ENCODE measurements around the gene SAP130.

SAP130 gene

DNA sequence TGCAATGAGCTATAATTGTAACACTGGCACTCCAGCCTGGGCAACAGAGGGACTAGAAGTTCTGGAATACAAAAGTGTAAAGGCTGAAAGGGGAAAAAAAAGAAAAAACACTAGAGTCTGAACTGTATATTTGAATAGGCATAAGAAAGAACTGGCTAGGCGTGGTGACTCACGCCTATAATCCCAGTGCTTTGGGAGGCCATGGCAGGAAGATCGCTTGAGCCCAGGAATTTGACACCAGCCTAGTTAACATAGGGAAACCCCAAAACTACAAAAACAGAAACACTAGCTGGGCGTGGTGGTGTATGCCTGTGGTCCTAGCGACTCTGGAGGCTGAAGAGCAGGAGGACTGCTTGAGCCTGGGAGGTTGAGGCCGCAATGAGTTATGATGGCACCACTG, 70.6 kb downstream of the SAP130 start:
- no peaks in the 10 kb centered on the region for H4K20me1 ChIP-seq (ENCODE audit: insufficient read depth, low read length, poor library complexity, severe bottlenecking)
- H3K9me3 ChIP-seq (ENCODE audit: insufficient read depth, low read depth, low read length) = no peaks in the 10 kb centered on the region
- H3F3A ChIP-seq (ENCODE audit: low read depth) = no peaks in the 10 kb centered on the region
- H3K79me2 ChIP-seq (ENCODE audit: insufficient read depth, low read length) = no peaks in the 10 kb centered on the region
- H3K36me3 ChIP-seq (ENCODE audit: insufficient read depth, low read length) = peaks cover 54% of the 10 kb centered on the region
- H3K4me1 ChIP-seq (ENCODE audit: insufficient read depth, low read length, poor library complexity, severe bottlenecking) = no peaks in the 10 kb centered on the region
- H2AFZ ChIP-seq (ENCODE audit: low read length) = no peak overlapping the region
- no peaks in the 10 kb centered on the region for H3K27me3 ChIP-seq (ENCODE audit: insufficient read depth, low read length, poor library complexity, severe bottlenecking)
- no peak overlapping the region for H3K4me3 ChIP-seq (ENCODE audit: low read length, poor library complexity, severe bottlenecking)
- no peak overlapping the region for H3K4me2 ChIP-seq (ENCODE audit: low read depth, low read length, poor library complexity, severe bottlenecking)
- no peak for TF ChIP-seq CTCF (conservative IDR thresholded peaks at IDR 0.05; ENCODE audit: low read length)
- no peak for TF ChIP-seq EZH2phosphoT487 (IDR thresholded peaks at IDR 0.05; ENCODE audit: borderline replicate concordance)
- no peak overlapping the region for H3K9ac ChIP-seq (ENCODE audit: low read depth, low read length, poor library complexity, severe bottlenecking)
- no peaks in the 10 kb centered on the region for H3K9me2 ChIP-seq (replicated peaks; ENCODE audit: low read depth, low read length)

DNA sequence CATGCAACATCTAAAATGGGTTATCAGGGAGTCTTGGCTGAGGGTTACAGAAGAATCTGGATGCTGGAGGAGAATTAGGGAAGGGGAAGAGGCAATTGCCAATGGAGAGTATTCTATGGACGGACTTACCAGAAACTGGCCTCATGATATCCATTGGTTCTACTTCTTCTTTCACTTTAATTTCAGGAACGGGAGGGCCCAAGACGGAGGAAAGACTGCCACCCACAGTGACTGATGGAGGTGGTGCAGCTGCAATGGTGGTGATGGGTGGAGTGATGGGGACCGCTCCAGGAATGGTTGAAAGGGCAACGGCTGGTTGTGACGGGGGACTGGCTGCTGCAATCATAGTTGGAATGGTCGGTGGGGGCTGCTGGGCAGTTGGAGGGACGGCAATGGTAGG, 73.0 kb downstream of the SAP130 start:
- H3K9me2 ChIP-seq (replicated peaks; ENCODE audit: low read depth, low read length) = no peaks in the 10 kb centered on the region

DNA sequence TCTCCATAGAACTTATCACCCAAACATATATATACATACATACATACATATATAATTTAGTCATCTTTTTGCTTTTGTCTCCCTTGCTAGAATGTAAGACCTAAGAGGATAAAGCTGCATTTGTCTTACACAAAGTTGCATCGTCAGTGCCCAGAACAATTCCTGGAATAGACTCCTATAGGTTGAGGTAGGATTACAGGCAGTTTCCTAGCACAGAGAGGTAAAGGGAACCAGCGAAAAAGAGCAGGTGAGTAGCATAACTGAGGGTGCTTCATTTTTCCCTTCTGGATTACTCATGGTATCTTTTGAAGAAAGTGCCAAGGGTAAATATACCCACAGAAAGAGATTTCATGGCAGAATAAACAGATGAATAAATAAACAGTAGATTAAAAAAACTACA, 74.0 kb downstream of the SAP130 start:
- H2AFZ ChIP-seq (ENCODE audit: low read length) = no peak overlapping the region
- no peaks in the 10 kb centered on the region for H4K20me1 ChIP-seq (ENCODE audit: insufficient read depth, low read length, poor library complexity, severe bottlenecking)
- peaks cover 74% of the 10 kb centered on the region for H3K36me3 ChIP-seq (ENCODE audit: insufficient read depth, low read length)
- no peaks in the 10 kb centered on the region for H3K9me2 ChIP-seq (replicated peaks; ENCODE audit: low read depth, low read length)
- no peaks in the 10 kb centered on the region for H3K27me3 ChIP-seq (ENCODE audit: insufficient read depth, low read length, poor library complexity, severe bottlenecking)
- TF ChIP-seq CTCF (conservative IDR thresholded peaks at IDR 0.05; ENCODE audit: low read length) (no peak), EZH2phosphoT487 (IDR thresholded peaks at IDR 0.05; ENCODE audit: borderline replicate concordance) (no peak)
- no peak overlapping the region for H3K4me3 ChIP-seq (ENCODE audit: low read length, poor library complexity, severe bottlenecking)
- H3K79me2 ChIP-seq (ENCODE audit: insufficient read depth, low read length) = no peaks in the 10 kb centered on the region
- no peaks in the 10 kb centered on the region for H3F3A ChIP-seq (ENCODE audit: low read depth)
- no peaks in the 10 kb centered on the region for H3K9me3 ChIP-seq (ENCODE audit: insufficient read depth, low read depth, low read length)
- no peak overlapping the region for H3K4me2 ChIP-seq (ENCODE audit: low read depth, low read length, poor library complexity, severe bottlenecking)
- no peak overlapping the region for H3K9ac ChIP-seq (ENCODE audit: low read depth, low read length, poor library complexity, severe bottlenecking)
- no peaks in the 10 kb centered on the region for H3K4me1 ChIP-seq (ENCODE audit: insufficient read depth, low read length, poor library complexity, severe bottlenecking)

More for the DNA sequence above, 73.0 kb downstream of the SAP130 start:
- Histone ChIP-seq H3K4me1 (ENCODE audit: insufficient read depth, low read length, poor library complexity, severe bottlenecking) (no peaks in the 10 kb centered on the region), H3K9me3 (ENCODE audit: insufficient read depth, low read depth, low read length) (no peaks in the 10 kb centered on the region), H3K27me3 (ENCODE audit: insufficient read depth, low read length, poor library complexity, severe bottlenecking) (no peaks in the 10 kb centered on the region), H4K20me1 (ENCODE audit: insufficient read depth, low read length, poor library complexity, severe bottlenecking) (no peaks in the 10 kb centered on the region), H2AFZ (ENCODE audit: low read length) (no peak overlapping the region), H3K4me3 (ENCODE audit: low read length, poor library complexity, severe bottlenecking) (no peak overlapping the region), H3K4me2 (ENCODE audit: low read depth, low read length, poor library complexity, severe bottlenecking) (no peak overlapping the region), H3K9ac (ENCODE audit: low read depth, low read length, poor library complexity, severe bottlenecking) (no peak overlapping the region), H3F3A (ENCODE audit: low read depth) (no peaks in the 10 kb centered on the region), H3K36me3 (ENCODE audit: insufficient read depth, low read length) (peaks cover 63% of the 10 kb centered on the region), H3K79me2 (ENCODE audit: insufficient read depth, low read length) (no peaks in the 10 kb centered on the region)
- TF ChIP-seq CTCF (conservative IDR thresholded peaks at IDR 0.05; ENCODE audit: low read length) = no peak
- TF ChIP-seq EZH2phosphoT487 (IDR thresholded peaks at IDR 0.05; ENCODE audit: borderline replicate concordance) = no peak
